GM18870 (cell line): Measurements from ENCODE around the gene CREB5.

Experiments used
- ATAC-seq: cut with Tn5 transposase; IDR thresholded peaks from one replicate; pipeline ENCODE4 v1.9.1; 2021; ENCODE audit warnings: moderate library complexity; ENCODE audit not compliant: unreplicated experiment

The CREB5 gene

DNA sequence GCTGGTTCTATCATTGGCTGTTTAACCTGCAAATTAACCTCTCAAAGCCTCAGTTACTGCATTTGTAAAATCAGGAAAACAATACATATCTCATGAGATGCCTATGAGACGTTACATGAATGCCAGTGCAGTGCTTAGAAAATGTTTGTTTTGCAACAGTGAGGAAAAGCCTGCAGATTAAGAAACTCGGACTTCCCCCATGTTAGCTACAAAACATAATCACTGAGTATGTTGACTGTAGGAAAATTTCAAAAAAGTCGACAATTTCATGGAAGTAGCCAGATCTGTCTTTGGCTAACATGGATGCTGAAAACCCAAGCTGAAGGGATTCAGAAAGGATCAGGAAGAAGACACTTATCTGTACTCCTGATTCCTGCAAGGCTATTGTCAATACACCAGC, 424.4 kb downstream of the CREB5 start:
- no peak for ATAC-seq

DNA sequence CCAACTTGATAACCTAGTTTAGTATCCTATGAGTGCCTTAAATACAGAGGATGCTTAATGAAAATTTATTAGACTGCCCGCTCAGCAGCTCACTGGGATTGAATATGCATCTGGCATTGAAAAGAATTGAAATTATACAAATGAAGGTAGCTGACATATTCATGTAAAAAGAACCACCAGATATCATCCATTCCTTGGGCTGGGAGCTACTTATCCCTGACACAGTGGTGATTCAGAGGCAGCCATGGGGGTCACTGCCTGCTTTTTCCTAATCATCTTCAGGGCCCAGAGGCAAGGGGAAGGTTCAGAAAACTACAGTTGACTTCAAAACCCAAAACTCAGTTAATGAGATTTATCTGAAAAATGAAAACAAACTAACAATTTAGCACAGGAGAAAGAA, 424.9 kb downstream of the CREB5 start:
- ATAC-seq, result no peak

DNA sequence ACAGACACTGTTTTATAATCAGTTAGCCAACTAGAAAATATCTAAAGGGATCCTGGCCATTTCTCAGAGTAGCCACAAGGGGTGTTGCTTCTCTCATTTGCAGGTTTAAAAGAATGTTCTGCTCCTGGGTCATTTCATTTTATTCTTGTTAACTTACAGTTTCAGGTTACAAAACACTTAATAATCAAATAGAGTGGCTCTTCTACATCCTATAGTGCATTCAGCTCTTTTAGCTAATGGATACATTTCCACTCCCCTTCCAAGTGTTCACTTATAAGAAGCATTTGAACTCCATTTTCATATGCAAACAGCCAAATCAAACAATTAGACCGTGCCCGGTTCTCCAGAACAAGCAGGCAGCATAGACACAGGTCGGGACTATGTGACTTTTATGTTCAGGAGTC, 428.3 kb downstream of the CREB5 start:
- no peak for ATAC-seq

DNA sequence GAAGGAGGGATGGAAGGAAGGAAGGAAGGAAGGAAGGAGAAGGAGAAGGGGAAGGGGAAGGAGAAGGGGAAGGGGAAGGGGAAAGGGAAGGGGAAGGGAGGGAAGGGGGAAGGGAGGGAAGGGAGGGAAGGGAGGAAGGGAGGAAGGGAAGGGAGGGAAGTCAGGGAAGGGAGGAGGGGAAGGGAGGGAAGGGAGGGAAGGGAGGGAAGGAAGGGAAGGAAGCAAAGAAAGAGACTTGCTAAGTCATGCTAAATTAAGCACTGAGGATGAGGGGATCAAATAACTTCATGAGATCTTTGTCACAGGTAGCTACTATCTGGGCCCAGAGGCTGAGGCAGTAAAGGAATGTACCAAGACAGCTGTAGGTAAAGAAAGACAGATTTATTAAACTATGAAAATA, 429.4 kb downstream of the CREB5 start:
- no peak for ATAC-seq

DNA sequence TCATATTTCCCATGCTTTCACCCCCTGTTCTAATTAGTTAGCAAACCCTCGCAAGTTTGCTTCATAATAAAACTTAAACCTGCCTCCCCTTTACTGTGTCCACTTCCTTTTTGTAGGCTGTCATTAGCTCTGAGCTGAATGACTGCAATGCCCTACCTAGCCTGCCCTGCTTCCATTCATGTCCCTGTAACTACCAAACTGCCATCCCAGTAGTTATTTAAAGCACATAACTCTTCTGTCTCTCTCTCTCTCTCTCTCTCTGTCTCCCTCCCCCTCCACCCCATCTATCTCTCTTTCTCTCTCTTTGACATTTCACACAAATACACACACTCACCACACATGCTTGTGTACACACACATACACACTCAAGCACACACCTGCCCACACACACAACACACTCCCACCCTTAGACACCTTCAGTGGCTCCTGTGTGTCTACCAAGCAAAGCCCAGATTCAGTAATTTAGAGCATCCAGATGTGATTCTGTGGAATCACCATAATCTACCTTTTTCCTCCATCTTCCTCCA, 430.5 kb downstream of the CREB5 start:
- ATAC-seq, result no peak

DNA sequence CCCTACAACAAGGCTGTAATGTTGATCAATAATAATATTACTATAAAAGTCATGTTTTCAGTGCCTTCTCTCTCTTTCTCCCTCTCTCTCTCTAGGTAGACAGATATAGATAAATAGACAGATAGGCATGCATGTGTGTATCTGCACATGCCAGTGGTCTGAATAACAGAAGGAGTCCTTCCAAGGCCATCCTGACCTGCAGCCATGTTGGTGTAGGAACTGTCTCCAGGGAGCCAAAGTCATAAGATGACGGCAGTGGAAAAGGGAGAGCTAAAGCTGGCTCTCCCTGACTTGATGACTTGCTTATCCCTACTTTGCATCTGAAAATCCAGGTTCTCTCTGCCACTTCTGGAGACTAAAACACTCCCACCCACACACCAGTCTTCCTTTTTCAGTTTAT, 432.8 kb downstream of the CREB5 start:
- ATAC-seq, result no peak

DNA sequence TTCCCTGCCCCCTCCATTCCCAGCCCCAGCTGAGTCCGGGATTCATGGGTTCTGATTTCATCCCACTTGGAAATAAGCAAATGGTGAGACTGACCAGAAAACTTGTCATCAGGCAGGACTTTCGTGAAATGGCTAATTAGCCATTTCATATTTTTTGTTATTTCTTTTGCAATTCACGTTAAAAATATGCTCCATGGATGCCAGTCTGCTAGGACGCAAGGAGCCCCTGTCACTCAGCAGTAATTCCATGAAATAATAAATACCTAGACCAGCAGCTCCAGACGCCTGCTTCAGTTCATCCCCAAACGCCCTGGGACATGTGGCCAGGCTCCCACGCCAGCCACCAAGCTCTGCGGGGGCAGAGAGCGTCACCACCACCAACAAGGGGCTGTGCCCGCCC, 434.9 kb downstream of the CREB5 start:
- no peak for ATAC-seq

DNA sequence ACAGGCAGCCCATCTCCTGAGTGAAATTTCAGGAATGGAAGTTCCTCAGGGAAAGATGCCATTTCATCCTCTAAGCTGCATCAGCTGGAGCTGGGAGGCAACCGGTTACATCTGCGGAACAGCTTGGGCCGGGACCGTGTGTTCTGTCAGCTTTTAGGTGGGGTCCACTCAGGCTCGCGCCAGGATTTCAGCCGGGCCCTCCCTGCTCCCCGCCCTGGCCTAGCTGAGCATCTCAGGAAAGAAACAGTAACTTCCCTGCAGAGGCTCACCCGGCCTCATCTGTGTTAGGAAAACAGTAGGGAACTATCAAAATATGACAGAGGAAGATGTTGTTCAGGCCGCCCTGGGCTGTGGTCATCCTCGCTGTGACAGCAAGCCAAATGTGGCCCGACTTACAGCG, 435.4 kb downstream of the CREB5 start:
- no peak for ATAC-seq

DNA sequence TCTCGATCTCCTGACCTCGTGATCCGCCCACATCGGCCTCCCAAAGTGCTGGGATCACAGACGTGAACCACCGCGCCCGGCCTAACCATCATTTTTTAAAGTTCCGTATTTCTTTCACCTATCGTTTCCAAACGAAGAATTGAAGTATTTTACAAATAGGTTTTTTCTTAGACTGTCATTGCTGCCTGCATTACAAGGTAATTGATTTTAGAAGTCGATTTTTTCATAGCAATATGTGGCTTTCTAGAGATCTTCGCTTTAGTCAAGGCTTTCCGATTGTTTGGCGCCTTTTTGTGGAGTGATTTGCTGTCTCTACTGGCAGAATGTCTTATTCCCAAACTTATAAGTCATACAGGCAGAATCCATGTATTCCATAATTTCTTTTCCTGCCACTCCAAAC, 436.6 kb downstream of the CREB5 start:
- no peak for ATAC-seq

DNA sequence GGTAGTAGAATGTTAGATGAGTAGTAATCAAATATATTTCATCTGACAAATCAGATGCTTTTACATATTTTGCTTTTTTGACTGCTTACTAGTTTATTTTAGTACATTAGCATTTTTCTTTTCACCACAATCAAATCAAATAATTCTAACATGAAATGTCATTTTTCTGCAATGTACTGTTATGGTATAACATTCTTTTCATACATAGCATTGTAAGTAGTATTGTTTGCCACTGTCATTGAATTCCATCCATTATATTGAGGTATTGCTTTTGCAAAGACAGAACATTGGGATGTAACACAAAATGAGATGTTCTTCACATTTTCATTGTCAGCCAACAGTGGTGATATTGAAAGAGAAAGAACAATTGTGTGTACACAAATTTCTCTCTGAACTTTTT, 438.4 kb downstream of the CREB5 start:
- ATAC-seq, result no peak

DNA sequence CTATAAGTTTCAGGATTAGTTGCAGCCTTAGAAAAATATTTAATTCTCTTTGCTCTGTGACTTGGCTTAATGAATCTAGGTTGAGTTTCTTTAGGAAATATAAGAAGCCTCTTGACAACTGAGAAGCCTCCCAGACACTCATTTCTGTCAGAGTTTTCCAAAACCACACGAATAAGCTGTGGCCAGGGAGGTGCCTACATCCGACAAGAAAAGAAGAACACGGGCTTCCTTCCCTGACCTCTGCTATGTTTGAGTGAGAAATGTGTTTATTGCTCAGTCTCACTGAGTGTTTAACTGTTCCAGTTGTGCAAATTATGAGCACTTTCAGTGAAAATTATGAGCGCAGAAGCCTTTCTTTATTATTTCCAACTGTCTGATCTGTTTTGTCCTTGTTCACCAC, 440.8 kb downstream of the CREB5 start:
- ATAC-seq, result no peak

DNA sequence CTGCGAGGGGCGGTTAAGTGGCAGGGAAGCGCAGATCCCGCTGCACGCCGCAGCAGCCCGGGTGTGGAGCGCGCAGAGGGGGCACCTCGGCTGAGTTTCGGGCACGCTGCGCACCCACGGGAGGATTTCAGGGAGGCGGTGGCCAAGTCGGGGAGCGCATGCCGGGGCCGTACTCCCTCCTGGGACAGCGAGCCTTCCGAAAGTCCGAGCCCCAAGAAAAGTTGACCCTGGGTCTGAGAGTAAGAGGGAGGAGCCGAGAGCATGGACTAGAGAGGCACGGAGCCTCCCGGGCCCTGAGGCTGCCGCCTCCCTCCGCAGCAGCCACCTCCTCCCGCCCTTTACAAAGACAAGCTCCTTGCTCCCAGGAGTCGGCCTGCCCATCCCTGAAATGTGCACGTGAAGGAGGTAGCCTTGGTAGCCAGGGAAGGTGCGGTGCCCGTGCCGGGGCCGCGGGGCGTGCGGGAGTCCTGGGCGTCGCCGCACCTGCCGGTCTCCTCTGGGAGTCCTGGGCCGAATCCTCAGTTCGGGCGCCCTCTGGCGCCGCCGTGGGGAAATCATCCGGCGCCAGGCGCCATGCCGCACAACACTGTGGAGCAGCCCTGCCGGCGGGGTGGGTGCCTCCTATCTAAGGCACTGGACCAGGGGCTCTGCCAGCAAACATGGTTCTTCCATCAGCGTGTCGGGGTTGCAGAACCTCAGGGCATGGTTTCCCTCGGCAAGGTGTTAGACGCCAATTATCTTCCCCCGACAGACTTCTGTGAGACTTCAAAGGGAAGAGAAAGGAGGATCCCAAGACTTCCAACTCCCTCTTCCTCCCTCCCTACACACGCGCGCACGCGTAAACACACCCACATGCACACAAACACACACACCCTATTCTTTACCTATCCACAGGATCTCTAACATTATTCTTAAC, 441.8 kb downstream of the CREB5 start:
- ATAC-seq, result peak; percentile 93

DNA sequence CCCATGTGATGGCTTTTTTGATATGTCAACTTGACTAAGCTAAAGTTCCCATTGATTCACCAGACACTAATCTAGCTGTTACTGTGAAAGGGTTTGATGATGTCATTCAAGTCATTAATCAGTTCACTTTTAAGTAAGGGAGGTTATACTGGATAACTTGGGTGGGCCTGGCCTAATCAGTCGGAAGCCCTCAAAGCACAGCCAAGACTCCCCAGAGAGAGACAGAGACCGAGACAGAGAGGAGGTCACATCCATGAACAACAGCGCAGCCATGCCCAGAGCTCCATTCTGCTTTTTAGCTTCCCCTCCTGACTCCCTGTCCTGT, 442.4 kb downstream of the CREB5 start:
- no peak for ATAC-seq

DNA sequence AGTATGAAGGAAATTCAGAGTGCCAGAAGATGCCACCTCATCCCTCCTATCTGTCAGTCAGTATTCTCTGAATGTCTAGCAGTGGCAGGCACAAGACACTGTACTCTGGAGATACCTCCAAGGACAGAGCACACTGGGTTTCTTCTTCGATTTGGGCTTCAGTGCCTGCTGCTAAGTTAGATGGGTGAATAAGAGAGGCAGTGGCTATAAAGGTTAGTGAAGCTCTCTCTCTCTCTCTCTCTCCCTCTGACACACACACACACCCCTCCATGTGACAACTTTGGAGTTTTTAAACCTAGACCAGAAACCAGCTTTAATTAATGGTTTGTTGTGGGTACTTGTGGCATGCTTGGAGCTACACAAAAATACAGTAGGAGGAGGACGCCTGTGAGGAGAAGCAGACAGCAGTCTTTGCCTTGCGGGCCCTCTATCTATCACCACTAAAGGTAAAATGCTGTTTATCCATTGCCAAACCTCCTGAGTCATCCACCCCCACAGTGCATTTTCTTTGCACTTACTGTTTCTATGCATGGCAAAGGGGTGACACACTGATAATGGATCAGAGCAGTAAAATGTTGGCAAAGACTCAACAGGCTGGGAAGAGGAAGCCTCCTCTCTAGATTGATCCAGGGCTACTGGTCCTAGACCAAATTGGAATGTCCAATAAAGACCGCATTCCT, 443.4 kb downstream of the CREB5 start:
- no peak for ATAC-seq

DNA sequence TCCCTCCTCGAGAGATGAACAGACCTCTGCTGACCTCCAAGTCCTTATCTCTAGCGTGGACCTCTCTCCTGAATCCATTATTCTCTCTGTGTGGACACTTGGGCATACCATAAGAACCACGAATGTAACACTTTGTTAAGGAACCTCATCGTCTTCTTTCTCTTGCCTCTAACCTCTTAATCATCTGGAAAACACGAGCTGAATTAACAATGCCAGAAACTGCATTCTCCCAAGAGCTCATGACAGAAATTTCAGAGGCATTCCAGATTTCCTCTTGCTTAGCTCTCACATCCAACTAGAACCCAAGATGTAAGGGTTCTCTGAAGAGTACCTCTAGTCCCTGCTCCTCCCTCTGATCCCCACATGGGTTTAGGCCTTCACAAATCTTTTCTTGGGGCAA, 444.3 kb downstream of the CREB5 start:
- no peak for ATAC-seq

DNA sequence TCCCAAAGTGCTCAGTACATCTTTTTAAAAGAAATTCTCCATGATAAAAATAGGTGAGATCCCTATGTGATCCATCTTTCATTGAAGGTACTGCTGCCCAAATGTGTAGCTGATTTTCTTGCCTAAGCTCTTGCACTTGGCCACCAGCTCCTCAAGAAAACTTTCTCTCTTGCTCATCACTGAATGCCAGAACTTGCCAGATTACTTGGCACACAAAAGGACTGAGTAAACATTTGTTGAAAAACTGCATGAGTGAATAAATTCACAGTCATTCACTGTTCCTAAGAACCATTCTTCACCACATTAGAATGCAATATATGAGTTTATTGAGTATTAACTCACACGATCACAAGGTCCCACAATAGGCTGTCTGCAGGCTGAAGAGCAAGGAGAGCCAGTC, 445.9 kb downstream of the CREB5 start:
- ATAC-seq, result no peak

DNA sequence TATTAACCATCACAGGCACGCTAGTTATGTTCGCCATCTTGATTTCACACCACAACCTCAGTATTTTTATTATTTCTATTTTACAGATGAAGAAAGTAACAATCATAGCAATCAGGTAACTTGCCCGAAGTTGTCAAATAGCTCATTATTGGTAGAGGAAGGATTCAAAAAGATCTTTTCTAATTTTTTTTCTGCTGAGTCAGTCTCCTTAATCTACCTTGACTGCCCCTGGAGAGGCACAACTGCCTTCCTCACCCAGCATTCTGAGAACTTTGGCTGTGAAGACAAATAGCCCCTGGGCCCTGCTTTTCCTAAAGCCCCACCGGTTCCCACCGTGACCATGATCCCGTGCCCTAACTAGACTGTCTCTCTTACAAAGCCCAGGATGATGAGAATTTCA, 446.6 kb downstream of the CREB5 start:
- no peak for ATAC-seq

DNA sequence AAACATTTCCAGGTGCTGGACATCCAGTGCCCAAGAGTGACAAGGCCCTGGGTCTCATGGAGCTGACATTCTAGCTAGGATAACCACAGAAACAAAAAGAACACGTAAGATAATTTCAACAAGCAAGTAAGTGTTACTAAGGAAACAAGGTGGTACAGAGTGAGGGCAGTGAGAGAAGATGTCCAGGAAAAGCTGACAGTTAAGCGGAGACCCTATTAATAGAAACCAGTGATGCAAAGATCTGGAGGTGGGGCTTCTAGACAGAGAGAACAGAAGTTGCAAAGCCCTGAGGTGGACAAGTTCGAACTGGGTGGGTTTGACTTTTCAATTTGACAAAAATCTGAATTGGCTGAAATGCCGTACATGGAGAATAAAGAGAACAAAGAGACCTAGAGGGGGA, 449.5 kb downstream of the CREB5 start:
- ATAC-seq, result no peak

DNA sequence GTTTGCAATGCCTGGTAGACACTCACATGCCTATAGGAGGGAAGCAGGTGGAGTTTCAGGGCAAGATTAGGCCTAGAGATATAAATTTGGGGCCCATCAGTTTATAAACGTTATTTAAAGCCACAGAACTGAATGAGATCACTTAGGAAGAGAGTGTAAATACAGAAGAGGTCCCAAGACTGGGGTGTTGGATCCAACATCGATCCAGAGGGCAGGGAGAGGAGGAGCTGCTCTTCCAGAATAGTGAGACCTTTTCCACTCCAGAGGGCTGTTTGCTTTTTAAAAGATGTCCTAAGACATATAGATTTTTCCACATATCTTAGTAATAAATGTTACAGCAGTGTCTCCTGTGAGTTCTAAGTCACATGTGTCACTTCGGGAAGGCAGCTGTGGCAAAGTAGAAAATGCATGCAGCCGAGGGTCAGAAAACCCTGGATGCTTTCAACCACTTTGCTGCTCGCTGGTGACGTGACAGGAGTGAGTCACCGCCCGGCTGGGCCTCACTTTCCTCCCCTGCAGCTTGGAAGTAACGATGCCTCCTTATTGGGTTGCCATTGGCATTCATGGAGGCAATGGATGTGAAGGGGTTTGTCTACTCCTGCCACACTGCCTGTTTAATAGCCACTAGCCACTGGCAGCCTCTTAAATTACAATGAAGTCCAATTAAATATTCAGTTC, 450.4 kb downstream of the CREB5 start:
- no peak for ATAC-seq

DNA sequence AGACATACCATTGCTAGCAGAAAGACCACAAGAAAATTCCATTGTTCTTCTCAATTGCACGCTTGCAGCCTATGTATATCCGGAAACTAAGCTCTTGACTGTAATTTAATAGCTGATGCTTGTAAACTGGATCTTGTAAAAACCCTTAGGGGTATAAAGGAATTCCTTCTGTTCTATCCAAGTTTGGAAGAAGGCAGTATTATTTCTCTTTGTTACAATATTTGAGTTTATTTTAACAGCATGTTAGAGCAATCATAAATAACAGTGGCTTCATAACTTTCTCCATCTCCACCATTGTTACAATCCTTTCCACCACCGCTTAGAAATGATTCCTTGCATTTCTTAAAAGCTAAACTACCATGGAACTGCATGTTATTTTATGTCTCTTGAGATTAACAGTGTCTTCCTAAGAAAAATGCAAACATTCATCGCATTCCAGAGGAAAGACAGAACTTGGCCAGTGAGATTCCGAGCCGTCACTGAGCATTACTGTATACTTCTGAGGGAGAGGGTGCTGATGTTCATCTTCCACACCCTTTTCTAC, 453.4 kb downstream of the CREB5 start:
- ATAC-seq, result no peak

DNA sequence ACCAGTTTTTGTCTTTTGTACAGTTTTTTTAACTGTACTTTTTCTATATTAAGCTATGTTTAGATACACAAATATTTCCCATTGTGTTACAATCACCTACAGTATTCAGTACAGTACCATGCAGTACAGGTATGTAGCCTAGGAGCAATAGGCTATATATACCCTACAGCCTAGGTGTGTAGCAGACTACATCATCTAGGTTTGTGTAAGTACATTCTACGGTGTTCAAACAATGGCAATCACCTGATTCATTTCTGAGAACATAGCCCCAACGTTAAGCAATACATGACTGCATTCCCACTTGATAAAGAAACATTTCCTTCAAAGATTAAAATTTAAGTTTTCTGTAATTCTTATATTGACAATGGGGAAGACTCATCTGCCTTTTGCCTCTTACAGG, 456.4 kb downstream of the CREB5 start:
- ATAC-seq, result no peak

DNA sequence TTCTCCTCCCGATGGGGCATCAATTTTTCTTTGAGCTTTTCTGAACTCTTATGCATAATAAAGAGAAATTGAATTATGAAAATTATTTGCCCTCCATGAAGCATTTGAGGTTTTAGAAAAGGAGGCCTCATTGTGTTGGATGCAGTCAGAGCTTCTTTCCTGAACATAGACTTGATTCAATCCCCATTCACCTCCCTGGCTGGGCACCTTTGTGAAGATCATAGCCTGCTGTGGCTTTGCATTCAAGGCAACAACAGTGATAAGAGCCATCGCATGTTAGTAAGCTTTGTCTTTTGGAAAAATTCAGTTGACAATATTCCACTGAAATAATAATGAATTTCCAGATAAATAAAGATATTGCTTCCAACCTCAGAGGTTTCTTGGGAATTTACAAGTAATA, 458.8 kb downstream of the CREB5 start:
- no peak for ATAC-seq
